Neural progenitor cell (in vitro differentiated cells): ENCODE results near the gene STK11IP. TPM values are rescaled to one million over a fixed set of nuclear protein-coding genes. Genes with fewer than 3 reads are reported as not detected.
"Not testable (repeated sequence)": the region's sequence is repeated elsewhere in the genome, so short reads cannot be mapped to it uniquely, and the experiment has no call there.

Experiments used
- DNase-seq: peaks from one replicate; pipeline ENCODE4 v3.0.0-alpha.2; 2016; ENCODE audit warnings: low spot score
- H2AFZ ChIP-seq: fragments of 200-600 bp; sonication (generic); replicated peaks from 2 replicates; pipeline ENCODE4 v1.6.1; 2016; ENCODE audit warnings: antibody characterized with exemption
- H3F3A ChIP-seq: fragments of 200-600 bp; sonication (generic); 2 replicates; pipeline ENCODE4 v1.6.1; 2016; ENCODE audit warnings: antibody characterized with exemption, low read depth
- H3K27ac ChIP-seq: fragments of 200-600 bp; sonication (generic); 2 replicates; pipeline ENCODE4 v1.5.1; 2016; ENCODE audit warnings: mild to moderate bottlenecking
- H3K27me3 ChIP-seq: fragments of 200-600 bp; sonication (generic); 2 replicates; pipeline ENCODE4 v1.6.1; 2016; ENCODE audit warnings: mild to moderate bottlenecking, moderate library complexity
- H3K36me3 ChIP-seq: fragments of 200-600 bp; sonication (generic); 2 replicates; pipeline ENCODE4 v1.5.1; 2016
- H3K4me1 ChIP-seq: fragments of 200-600 bp; sonication (generic); 2 replicates; pipeline ENCODE4 v1.6.1; 2016; ENCODE audit warnings: mixed run types
- H3K4me2 ChIP-seq: fragments of 200-600 bp; sonication (generic); 2 replicates; pipeline ENCODE4 v1.6.1; 2016
- H3K4me3 ChIP-seq: fragments of 200-600 bp; sonication (generic); 2 replicates; pipeline ENCODE4 v1.5.1; 2016
- H3K79me2 ChIP-seq: fragments of 200-600 bp; sonication (generic); 2 replicates; pipeline ENCODE4 v1.6.1; 2016; ENCODE audit warnings: low read depth
- H3K9ac ChIP-seq: fragments of 200-600 bp; sonication (generic); 2 replicates; pipeline ENCODE4 v1.6.1; 2016
- H3K9me3 ChIP-seq: fragments of 200-600 bp; sonication (generic); 2 replicates; pipeline ENCODE4 v1.5.1; 2016; ENCODE audit warnings: low read depth
- H4K20me1 ChIP-seq: fragments of 200-600 bp; sonication (generic); 2 replicates; pipeline ENCODE4 v1.6.1; 2016; ENCODE audit warnings: low read depth
- H3K27ac Mint-ChIP-seq: 3 replicates; pipeline ENCODE4 v1.8.0; 2021; ENCODE audit warnings: mixed read lengths
- H3K27me3 Mint-ChIP-seq: 2 replicates; pipeline ENCODE4 v1.8.0; 2022; ENCODE audit warnings: low read depth, mild to moderate bottlenecking, inconsistent platforms, moderate library complexity, mixed read lengths; ENCODE audit not compliant: insufficient read depth
- H3K36me3 Mint-ChIP-seq: 3 replicates; pipeline ENCODE4 v1.8.0; 2021; ENCODE audit warnings: mixed read lengths
- H3K4me1 Mint-ChIP-seq: 3 replicates; pipeline ENCODE4 v1.8.0; 2021; ENCODE audit warnings: mixed read lengths
- H3K4me3 Mint-ChIP-seq: 3 replicates; pipeline ENCODE4 v1.8.0; 2021; ENCODE audit warnings: mild to moderate bottlenecking, moderate library complexity, mixed read lengths
- H3K9me3 Mint-ChIP-seq: 3 replicates; pipeline ENCODE4 v1.8.0; 2020; ENCODE audit warnings: mixed read lengths
- CTCF ChIP-seq: fragments of 200-600 bp; sonication (generic); IDR thresholded peaks from 2 replicates; pipeline ENCODE4 v1.5.1; 2017; ENCODE audit warnings: antibody characterized with exemption, mild to moderate bottlenecking
- EZH2 ChIP-seq: fragments of 200-600 bp; sonication (generic); IDR thresholded peaks from 2 replicates; pipeline ENCODE4 v1.6.1; 2017; ENCODE audit warnings: antibody characterized with exemption, mild to moderate bottlenecking, moderate library complexity
- EZH2phosphoT487 ChIP-seq: fragments of 200-600 bp; sonication (generic); IDR thresholded peaks from 2 replicates; pipeline ENCODE4 v1.6.1; 2017; ENCODE audit warnings: antibody characterized with exemption
- total RNA-seq: library from RNA; depleted of rRNA; stranded (reverse); fragments of >200 nt; gene quantifications from 2 replicates; pipeline ENCODE4 v1.2.3, GENCODE V29; 2015; ENCODE audit warnings: low replicate concordance

Gene STK11IP
- total RNA-seq, 1 donor from 2014 or later, result 16.8 TPM

GRCh38 chr2:219650426-219651248 is 53.0 kb downstream of the STK11IP start:
- H3K79me2 ChIP-seq, result no peaks in the 10 kb centered on the region
- no peak overlapping the region for H3K4me3 ChIP-seq
- Mint-ChIP-seq H3K36me3 (no peaks in the 10 kb centered on the region), H3K4me1 (peaks cover 10% of the 10 kb centered on the region), H3K27me3 (peaks cover 4% of the 10 kb centered on the region), H3K4me3 (no peak overlapping the region), H3K9me3 (peaks cover 3% of the 10 kb centered on the region), H3K27ac (no peak overlapping the region)
- H3K36me3 ChIP-seq, result no peaks in the 10 kb centered on the region
- H3K4me1 ChIP-seq, result peaks cover 7% of the 10 kb centered on the region
- H3K9ac ChIP-seq, result no peak overlapping the region
- H3K9me3 ChIP-seq, result no peaks in the 10 kb centered on the region
- no peak overlapping the region for H2AFZ ChIP-seq
- TF ChIP-seq EZH2 (no peak), CTCF (no peak), EZH2phosphoT487 (no peak)
- no peak overlapping the region for H3K4me2 ChIP-seq
- H3K27ac ChIP-seq, result no peak overlapping the region
- no peaks in the 10 kb centered on the region for H4K20me1 ChIP-seq
- H3F3A ChIP-seq, result no peaks in the 10 kb centered on the region
- no peak for DNase-seq
- H3K27me3 ChIP-seq, result no peaks in the 10 kb centered on the region

GRCh38 chr2:219651656-219652055 is 54.0 kb downstream of the STK11IP start:
- not testable (repeated sequence) for H3K9ac ChIP-seq, H2AFZ ChIP-seq, H3K27ac ChIP-seq, H3K9me3 Mint-ChIP-seq, H3K79me2 ChIP-seq, H3K36me3 ChIP-seq, H3K36me3 Mint-ChIP-seq, H3K4me2 ChIP-seq, H3K27me3 Mint-ChIP-seq, H3K4me1 Mint-ChIP-seq, H3K4me3 Mint-ChIP-seq, H4K20me1 ChIP-seq, H3K27me3 ChIP-seq, H3K9me3 ChIP-seq, H3F3A ChIP-seq, H3K4me1 ChIP-seq, H3K27ac Mint-ChIP-seq, H3K4me3 ChIP-seq, DNase-seq

GRCh38 chr2:219656526-219656925 is 58.9 kb downstream of the STK11IP start:
- no peak for DNase-seq
- Mint-ChIP-seq H3K27me3 (peaks cover 12% of the 10 kb centered on the region), H3K27ac (no peak overlapping the region), H3K36me3 (peaks cover 2% of the 10 kb centered on the region), H3K9me3 (peaks cover 11% of the 10 kb centered on the region), H3K4me1 (no peaks in the 10 kb centered on the region), H3K4me3 (no peak overlapping the region)
- TF ChIP-seq EZH2phosphoT487 (no peak), EZH2 (no peak), CTCF (no peak)
- H3K79me2 ChIP-seq, result no peaks in the 10 kb centered on the region
- no peak overlapping the region for H3K4me2 ChIP-seq
- H3K9me3 ChIP-seq, result no peaks in the 10 kb centered on the region
- no peak overlapping the region for H2AFZ ChIP-seq
- no peaks in the 10 kb centered on the region for H3K36me3 ChIP-seq
- no peaks in the 10 kb centered on the region for H3F3A ChIP-seq
- H3K27ac ChIP-seq, result no peak overlapping the region
- H3K4me3 ChIP-seq, result no peak overlapping the region
- H3K9ac ChIP-seq, result no peak overlapping the region
- H3K27me3 ChIP-seq, result no peaks in the 10 kb centered on the region
- no peaks in the 10 kb centered on the region for H4K20me1 ChIP-seq
- no peaks in the 10 kb centered on the region for H3K4me1 ChIP-seq

GRCh38 chr2:219658196-219658846 is 60.7 kb downstream of the STK11IP start:
- Histone ChIP-seq H3K9ac (no peak overlapping the region), H3K4me2 (no peak overlapping the region)

More at GRCh38 chr2:219658196-219658846, 60.7 kb downstream of the STK11IP start:
- Histone ChIP-seq H3K4me3 (no peak overlapping the region), H3F3A (no peaks in the 10 kb centered on the region), H4K20me1 (no peaks in the 10 kb centered on the region), H3K36me3 (no peaks in the 10 kb centered on the region), H3K27ac (no peak overlapping the region), H2AFZ (no peak overlapping the region), H3K27me3 (no peaks in the 10 kb centered on the region), H3K4me1 (no peaks in the 10 kb centered on the region), H3K79me2 (no peaks in the 10 kb centered on the region), H3K9me3 (no peaks in the 10 kb centered on the region)
- Mint-ChIP-seq H3K27ac (no peak overlapping the region), H3K36me3 (peaks cover 2% of the 10 kb centered on the region), H3K9me3 (peaks cover 13% of the 10 kb centered on the region), H3K4me1 (peaks cover 4% of the 10 kb centered on the region), H3K27me3 (peaks cover 18% of the 10 kb centered on the region), H3K4me3 (no peak overlapping the region)
- DNase-seq, result no peak
- no peak for TF ChIP-seq EZH2phosphoT487
- no peak for TF ChIP-seq EZH2
- no peak for TF ChIP-seq CTCF
